CD14-positive monocyte (primary cell): Measurements from ENCODE around the gene PSTPIP1. TPM values are rescaled to one million over a fixed set of nuclear protein-coding genes. Genes with fewer than 3 reads are reported as not detected.
A peak's percentile ranks its signal among the peaks of the same experiment; 100 is the strongest.

Experiments used
- DNase-seq, 3 donors: peaks; one replicate each; pipeline ENCODE4 v3.0.0-alpha.2; 2011 to 2022
- H2AFZ ChIP-seq: 2 replicates; pipeline ENCODE4 v1.6.0; 2012; ENCODE audit warnings: mild to moderate bottlenecking, low read depth, low read length, inconsistent platforms; ENCODE audit not compliant: insufficient read depth, poor library complexity, severe bottlenecking
- H3K27ac ChIP-seq, 2 donors: 1 replicate in 1 of 2; 2 replicates in 1 of 2; pipeline ENCODE4 v1.5.1; 2012 to 2013; ENCODE audit warnings: low read length in 2 of 2, control low read depth in 1 of 2, inconsistent platforms in 1 of 2, low read depth in 1 of 2, mild to moderate bottlenecking in 1 of 2
- H3K27me3 ChIP-seq, 2 donors: one replicate each; pipeline versions ENCODE4 v1.6.0 to v1.6.1; 2011 to 2013; ENCODE audit warnings: low read length in 2 of 2; ENCODE audit not compliant: control insufficient read depth in 2 of 2, insufficient read depth in 2 of 2
- H3K36me3 ChIP-seq, 2 donors: replicated peaks in 1 of 2; 1 replicate in 1 of 2; 2 replicates in 1 of 2; pipeline versions ENCODE4 v1.5.1 to v1.6.1; 2012 to 2013; ENCODE audit warnings: low read length in 2 of 2, control low read depth in 1 of 2, inconsistent platforms in 1 of 2, mild to moderate bottlenecking in 1 of 2; ENCODE audit not compliant: insufficient read depth in 2 of 2, control insufficient read depth in 1 of 2
- H3K4me1 ChIP-seq, 2 donors: 1 replicate in 1 of 2; 2 replicates in 1 of 2; pipeline versions ENCODE4 v1.5.1 to v1.6.1; 2012 to 2013; ENCODE audit warnings: low read length in 2 of 2, control low read depth in 1 of 2, inconsistent platforms in 1 of 2, mild to moderate bottlenecking in 1 of 2, moderate library complexity in 1 of 2; ENCODE audit not compliant: insufficient read depth in 2 of 2, control insufficient read depth in 1 of 2
- H3K4me2 ChIP-seq: replicated peaks from 2 replicates; pipeline ENCODE3; 2012; ENCODE audit warnings: low read length, moderate library complexity, mild to moderate bottlenecking; ENCODE audit not compliant: poor library complexity, severe bottlenecking; ENCODE audit errors: extremely low read depth
- H3K4me3 ChIP-seq, 3 experiments: fragments of 200-600 bp in 1 of 3; sonication (generic) in 1 of 3; replicated peaks in 1 of 3; 1 replicate in 2 of 3; 2 replicates in 1 of 3; pipeline ENCODE4 v1.5.1; 2011 to 2013; ENCODE audit warnings: low read length in 3 of 3, mild to moderate bottlenecking in 3 of 3, control low read depth in 2 of 3, low read depth in 2 of 3, inconsistent platforms in 1 of 3, moderate library complexity in 1 of 3
- H3K79me2 ChIP-seq: 2 replicates; pipeline ENCODE4 v1.6.0; 2012; ENCODE audit warnings: mild to moderate bottlenecking, control low read depth, inconsistent platforms, low read length, moderate library complexity; ENCODE audit not compliant: insufficient read depth
- H3K9ac ChIP-seq: 2 replicates; pipeline ENCODE4 v1.6.0; 2017; ENCODE audit warnings: low read length, mild to moderate bottlenecking; ENCODE audit not compliant: insufficient read depth, poor library complexity, severe bottlenecking
- H3K9me3 ChIP-seq, 2 donors: replicated peaks in 1 of 2; 1 replicate in 1 of 2; 2 replicates in 1 of 2; pipeline versions ENCODE4 v1.5.1 to v1.6.1; 2012 to 2013; ENCODE audit warnings: low read length in 2 of 2, control low read depth in 1 of 2; ENCODE audit not compliant: control insufficient read depth in 1 of 2, insufficient read depth in 1 of 2
- H4K20me1 ChIP-seq: 2 replicates; pipeline ENCODE4 v1.6.0; 2012; ENCODE audit warnings: mild to moderate bottlenecking, low read length, control low read depth, moderate library complexity; ENCODE audit not compliant: insufficient read depth
- H3K27ac Mint-ChIP-seq, 7 donors: one replicate each; pipeline ENCODE4 v1.8.0; 2020; ENCODE audit warnings: mild to moderate bottlenecking in 7 of 7, mixed read lengths in 7 of 7, moderate library complexity in 6 of 7, inconsistent platforms in 2 of 7
- H3K27me3 Mint-ChIP-seq, 3 donors: one replicate each; pipeline ENCODE4 v1.8.0; 2021 to 2022; ENCODE audit warnings: low read depth in 3 of 3, mild to moderate bottlenecking in 3 of 3, mixed read lengths in 3 of 3, moderate library complexity in 3 of 3, inconsistent platforms in 1 of 3
- H3K36me3 Mint-ChIP-seq, 2 donors: one replicate each; pipeline ENCODE4 v1.8.0; 2020; ENCODE audit warnings: mixed read lengths in 2 of 2, inconsistent platforms in 1 of 2, mild to moderate bottlenecking in 1 of 2
- H3K4me1 Mint-ChIP-seq: one replicate; pipeline ENCODE4 v1.8.0; 2020; ENCODE audit warnings: mild to moderate bottlenecking, mixed read lengths
- H3K4me3 Mint-ChIP-seq, 2 donors: one replicate each; pipeline ENCODE4 v1.8.0; 2020; ENCODE audit warnings: mild to moderate bottlenecking in 2 of 2, mixed read lengths in 2 of 2, moderate library complexity in 1 of 2
- H3K9me3 Mint-ChIP-seq, 7 donors: one replicate each; pipeline ENCODE4 v1.8.0; 2020 to 2022; ENCODE audit warnings: mixed read lengths in 7 of 7, mild to moderate bottlenecking in 6 of 7, moderate library complexity in 6 of 7, inconsistent platforms in 2 of 7
- CTCF ChIP-seq: fragments of 200-600 bp; IDR thresholded peaks from one replicate; pipeline ENCODE4 v1.8.0; 2022; ENCODE audit warnings: antibody characterized with exemption, mild to moderate bottlenecking
- WGBS: methylation state at CpG from one replicate; pipeline ENCODE4 v1.1.5; 2013; ENCODE audit warnings: missing lambda C conversion rate; ENCODE audit not compliant: insufficient coverage; 5-methylcytosine and 5-hydroxymethylcytosine counted together
- intact Hi-C, 2 donors: fragments of 100-400 bp; cut with micrococcal nuclease; formaldehyde crosslinking; loops; one replicate each; pipeline versions ENCODE4 v1.15.0 to v1.15.1; 2023
- polyA plus RNA-seq, 3 donors: library from polyadenylated mRNA; depleted of rRNA in 1 of 3; unstranded in 2 of 3; stranded (reverse) in 1 of 3; fragments of 300-500 nt in 2 of 3; fragments of >200 nt in 1 of 3; fragmentation: Illumina TruSeq in 2 of 3; gene quantifications; 1 replicate in 2 of 3; 2 replicates in 1 of 3; pipeline ENCODE4 v1.2.3, GENCODE V29; 2012 to 2021

The PSTPIP1 gene
- polyA plus RNA-seq, 3 donors: 85.9 to 183 (median 86.8) TPM

GRCh38 chr15:77053709-77054108, 58.8 kb downstream of the PSTPIP1 start:
- intact Hi-C loops: no loop called here
- peaks cover 14% of the 10 kb centered on the region for H3K4me1 Mint-ChIP-seq
- peaks cover 12% of the 10 kb centered on the region for H4K20me1 ChIP-seq
- H3K27ac Mint-ChIP-seq: peak overlapping the region in 2 of 7 donors; percentile 1 to 28
- no peaks in the 10 kb centered on the region for H3K27me3 Mint-ChIP-seq
- H3K4me3 ChIP-seq: no peak overlapping the region
- no peak overlapping the region for H3K9ac ChIP-seq
- no peaks in the 10 kb centered on the region for H3K4me1 ChIP-seq
- no peak for TF ChIP-seq CTCF
- H3K9me3 ChIP-seq: no peaks in the 10 kb centered on the region
- peaks cover 13 to 18% of the 10 kb centered on the region in 2 donors for H3K36me3 Mint-ChIP-seq
- WGBS: no CpG with 5 or more reads among the region's 2 CpGs
- H3K27ac ChIP-seq: no peak overlapping the region
- no peak overlapping the region for H2AFZ ChIP-seq
- peaks cover 2 to 7% of the 10 kb centered on the region in 2 donors for H3K36me3 ChIP-seq
- no peak overlapping the region for H3K4me2 ChIP-seq
- H3K79me2 ChIP-seq: peaks cover 6% of the 10 kb centered on the region
- H3K27me3 ChIP-seq: no peaks in the 10 kb centered on the region
- H3K9me3 Mint-ChIP-seq: no peaks in the 10 kb centered on the region
- DNase-seq: peak in 1 of 3 donors; percentile 45
- H3K4me3 Mint-ChIP-seq: no peak overlapping the region

GRCh38 chr15:77057072-77057471, 62.1 kb downstream of the PSTPIP1 start:
- Histone ChIP-seq H4K20me1 (peaks cover 18% of the 10 kb centered on the region), H3K4me1 (peaks cover 4 to 15% of the 10 kb centered on the region in 2 donors), H3K9ac (no peak overlapping the region), H3K79me2 (peaks cover 9% of the 10 kb centered on the region), H3K9me3 (no peaks in the 10 kb centered on the region), H3K27ac (no peak overlapping the region), H3K4me3 (no peak overlapping the region), H3K4me2 (no peak overlapping the region), H3K36me3 (peaks cover 2 to 4% of the 10 kb centered on the region in 2 donors), H3K27me3 (no peaks in the 10 kb centered on the region), H2AFZ (no peak overlapping the region)
- Mint-ChIP-seq H3K36me3 (peaks cover 3 to 9% of the 10 kb centered on the region in 2 donors), H3K9me3 (no peaks in the 10 kb centered on the region), H3K27ac (peak overlapping the region in 1 of 7 donors; percentile 2), H3K4me3 (no peak overlapping the region), H3K27me3 (no peaks in the 10 kb centered on the region), H3K4me1 (peaks cover 26% of the 10 kb centered on the region)
- no CpG with 5 or more reads among the region's 1 CpG for WGBS
- intact Hi-C loops: no loop called here
- TF ChIP-seq CTCF: no peak
- DNase-seq: no peak
